ENCODE data around the gene UCK2. TPM values are rescaled to one million over a fixed set of nuclear protein-coding genes. Genes with fewer than 3 reads are reported as not detected.
A peak's percentile ranks its signal among the peaks of the same experiment; 100 is the strongest.

Gene UCK2
- total and polyA plus RNA-seq, 4 donors: 9.6 to 22.0 (median 14.1) TPM

DNA sequence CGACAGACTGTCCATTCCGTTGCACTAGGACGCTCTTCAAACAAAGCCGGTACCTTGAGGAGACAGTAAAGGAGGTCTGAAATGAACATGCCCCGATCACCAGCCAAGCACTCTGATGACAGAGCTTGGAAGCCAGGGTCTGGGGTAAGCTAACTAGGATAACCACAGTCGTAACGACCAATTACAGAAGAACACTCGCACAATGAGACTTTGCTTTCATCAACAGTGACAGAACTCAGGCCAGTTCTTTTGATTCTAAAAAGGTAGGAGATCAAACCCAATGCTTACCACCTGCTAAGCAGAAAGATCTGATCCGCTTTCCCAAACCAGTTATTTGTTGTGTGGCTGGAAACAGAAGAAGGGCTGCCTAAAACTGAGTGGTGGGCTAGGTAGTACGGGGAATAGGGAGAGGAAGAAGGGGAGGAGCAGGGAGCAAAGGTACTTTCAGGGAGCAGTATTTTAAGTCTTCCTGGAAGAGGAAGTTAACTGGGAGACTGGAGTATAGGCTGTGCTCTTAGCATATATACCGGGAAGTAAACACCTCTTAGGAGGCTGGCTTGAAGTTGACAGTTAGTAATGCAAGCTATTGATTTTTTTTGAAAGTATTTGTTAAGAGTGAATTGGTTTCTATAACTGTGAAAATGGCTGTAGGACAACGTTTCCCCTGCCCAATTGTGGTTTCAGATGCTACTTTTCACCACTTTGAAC is 38.4 kb downstream of the UCK2 start:
- Histone ChIP-seq H3K27ac (ENCODE audit: low read depth in 1 of 2, low read length in 1 of 2) (no peak overlapping the region), H3K4me1 (ENCODE audit: control insufficient read depth in 5 of 5, insufficient read depth in 5 of 5, low read length in 5 of 5) (peaks cover 0 to 15% (median 0%) of the 10 kb centered on the region in 5 donors), H3K27me3 (ENCODE audit: control insufficient read depth in 3 of 3, insufficient read depth in 3 of 3, low read length in 2 of 3) (no peaks in the 10 kb centered on the region), H3K36me3 (ENCODE audit: control insufficient read depth in 4 of 4, insufficient read depth in 4 of 4, low read length in 4 of 4) (no peaks in the 10 kb centered on the region), H3K9me3 (ENCODE audit: control insufficient read depth in 4 of 4, insufficient read depth in 3 of 4, low read length in 3 of 4) (no peaks in the 10 kb centered on the region), H3K4me3 (no peak overlapping the region), H3K9ac (ENCODE audit: insufficient read depth in 1 of 2, low read length in 2 of 2) (no peak overlapping the region)
- 87 to 90% methylated on average over 12 of the region's 12 CpGs for WGBS, 2 donors
- ATAC-seq (ENCODE audit: insufficient read depth, low FRiP score) (no peak), DNase-seq (no peak)
- TF ChIP-seq, protein P1, sequence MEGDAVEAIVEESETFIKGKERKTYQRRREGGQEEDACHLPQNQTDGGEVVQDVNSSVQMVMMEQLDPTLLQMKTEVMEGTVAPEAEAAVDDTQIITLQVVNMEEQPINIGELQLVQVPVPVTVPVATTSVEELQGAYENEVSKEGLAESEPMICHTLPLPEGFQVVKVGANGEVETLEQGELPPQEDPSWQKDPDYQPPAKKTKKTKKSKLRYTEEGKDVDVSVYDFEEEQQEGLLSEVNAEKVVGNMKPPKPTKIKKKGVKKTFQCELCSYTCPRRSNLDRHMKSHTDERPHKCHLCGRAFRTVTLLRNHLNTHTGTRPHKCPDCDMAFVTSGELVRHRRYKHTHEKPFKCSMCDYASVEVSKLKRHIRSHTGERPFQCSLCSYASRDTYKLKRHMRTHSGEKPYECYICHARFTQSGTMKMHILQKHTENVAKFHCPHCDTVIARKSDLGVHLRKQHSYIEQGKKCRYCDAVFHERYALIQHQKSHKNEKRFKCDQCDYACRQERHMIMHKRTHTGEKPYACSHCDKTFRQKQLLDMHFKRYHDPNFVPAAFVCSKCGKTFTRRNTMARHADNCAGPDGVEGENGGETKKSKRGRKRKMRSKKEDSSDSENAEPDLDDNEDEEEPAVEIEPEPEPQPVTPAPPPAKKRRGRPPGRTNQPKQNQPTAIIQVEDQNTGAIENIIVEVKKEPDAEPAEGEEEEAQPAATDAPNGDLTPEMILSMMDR (IDR thresholded peaks at IDR 0.05; ENCODE audit: control extremely low read depth, extremely low read depth): no peak

- Histone ChIP-seq H3K9me3 (ENCODE audit: control insufficient read depth in 4 of 4, insufficient read depth in 3 of 4, low read length in 3 of 4) (no peaks in the 10 kb centered on the region), H3K4me1 (ENCODE audit: control insufficient read depth in 5 of 5, insufficient read depth in 5 of 5, low read length in 5 of 5) (peaks cover 0 to 5% (median 0%) of the 10 kb centered on the region in 5 donors), H3K27ac (ENCODE audit: low read depth in 1 of 2, low read length in 1 of 2) (no peak overlapping the region), H3K36me3 (ENCODE audit: control insufficient read depth in 4 of 4, insufficient read depth in 4 of 4, low read length in 4 of 4) (no peaks in the 10 kb centered on the region), H3K9ac (ENCODE audit: insufficient read depth in 1 of 2, low read length in 2 of 2) (no peak overlapping the region), H3K27me3 (ENCODE audit: control insufficient read depth in 3 of 3, insufficient read depth in 3 of 3, low read length in 2 of 3) (no peaks in the 10 kb centered on the region), H3K4me3 (no peak overlapping the region)
- peak in 2 of 3 donors; percentile 31 to 39 for DNase-seq
- 84 to 87% methylated on average over 5 of the region's 5 CpGs for WGBS, 2 donors
- no peak for ATAC-seq (ENCODE audit: insufficient read depth, low FRiP score)
- TF ChIP-seq, protein P1 (IDR thresholded peaks at IDR 0.05; ENCODE audit: control extremely low read depth, extremely low read depth): no peak
Observed at GRCh38 chr1:165869343-165869742, 41.9 kb downstream of the UCK2 start.

DNA sequence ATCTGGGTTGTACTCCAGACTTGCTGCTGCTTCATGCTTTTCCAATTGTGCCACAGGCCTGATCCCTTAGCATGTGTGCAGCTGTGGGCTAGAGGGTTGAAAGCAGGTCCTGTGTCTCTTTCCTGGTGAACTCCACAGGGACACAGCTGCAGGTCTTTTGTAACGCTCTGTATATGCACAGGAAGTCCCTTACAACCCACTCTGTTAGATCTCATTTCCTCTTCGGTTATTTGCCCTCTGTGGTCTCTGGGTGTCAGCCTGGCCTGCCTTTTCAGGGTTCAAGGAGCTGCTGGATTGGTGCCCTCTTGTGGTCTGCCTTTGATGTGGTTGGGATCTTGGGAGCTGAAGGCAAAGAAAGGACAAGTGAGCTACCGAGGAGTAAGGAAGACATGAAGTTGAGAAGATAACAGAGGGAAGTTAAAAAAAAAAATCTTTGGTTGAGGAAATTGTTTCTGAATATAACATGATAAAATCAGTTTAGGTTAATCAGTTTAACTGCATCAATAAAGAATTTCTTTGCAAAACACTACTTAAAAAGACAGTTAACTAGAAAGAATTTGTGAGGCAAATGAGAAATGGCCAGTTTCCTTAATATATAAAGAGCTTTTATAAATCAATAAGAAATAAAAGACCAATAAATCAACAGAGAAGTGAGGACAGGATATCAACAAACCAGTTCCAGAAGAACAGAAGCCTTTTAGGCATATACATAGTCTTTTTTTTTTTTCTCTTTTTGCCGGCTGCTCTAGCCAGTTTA is 44.1 kb downstream of the UCK2 start:
- peak; percentile 62 to 75 (median 68) for DNase-seq
- ATAC-seq (ENCODE audit: insufficient read depth, low FRiP score): peak; percentile 33
- 23 to 28% methylated on average over 4 of the region's 4 CpGs for WGBS, 2 donors

More for the DNA sequence above, 44.1 kb downstream of the UCK2 start:
- Histone ChIP-seq H3K27ac (ENCODE audit: low read depth in 1 of 2, low read length in 1 of 2) (no peak overlapping the region), H3K27me3 (ENCODE audit: control insufficient read depth in 3 of 3, insufficient read depth in 3 of 3, low read length in 2 of 3) (no peaks in the 10 kb centered on the region), H3K36me3 (ENCODE audit: control insufficient read depth in 4 of 4, insufficient read depth in 4 of 4, low read length in 4 of 4) (no peaks in the 10 kb centered on the region), H3K4me1 (ENCODE audit: control insufficient read depth in 5 of 5, insufficient read depth in 5 of 5, low read length in 5 of 5) (peaks cover 0 to 5% (median 0%) of the 10 kb centered on the region in 5 donors), H3K4me3 (no peak overlapping the region), H3K9me3 (ENCODE audit: control insufficient read depth in 4 of 4, insufficient read depth in 3 of 4, low read length in 3 of 4) (no peaks in the 10 kb centered on the region), H3K9ac (ENCODE audit: insufficient read depth in 1 of 2, low read length in 2 of 2) (no peak overlapping the region)
- TF ChIP-seq, protein P1 (IDR thresholded peaks at IDR 0.05; ENCODE audit: control extremely low read depth, extremely low read depth): no peak

All from lung (tissue), 12 donors.